Caco-2 (cell line): ENCODE data around the gene PROB1. TPM values are rescaled to one million over a fixed set of nuclear protein-coding genes. Genes with fewer than 3 reads are reported as not detected.

Experiments
- BruUV-seq: library from RNA; stranded (reverse); fragments of 400-500 nt; replicated peaks from 2 replicates; lab custom pipeline; 2021; lab: Mats Ljungman, UMichigan
- CTCF ChIA-PET: fragments of 300-600 bp; sonication (Branson Sonifier 250); formaldehyde crosslinking; loops from one replicate; lab custom pipeline; 2022; ENCODE audit warnings: antibody characterized with exemption; lab: Charles Lee
- POLR2A ChIA-PET: fragments of 300-600 bp; sonication (Branson Sonifier 250); formaldehyde crosslinking; loops from one replicate; lab custom pipeline; 2022; ENCODE audit warnings: antibody characterized with exemption; lab: Charles Lee
- DNase-seq, 2 experiments: peaks; one replicate each; pipeline versions ENCODE4 v3.0.0 to v3.0.0-alpha.2; 2020 to 2022
- H3K27me3 ChIP-seq: replicated peaks from 2 replicates; pipeline ENCODE4 v1.6.0; 2011; ENCODE audit warnings: low read length; ENCODE audit not compliant: control insufficient read depth, insufficient read depth
- H3K36me3 ChIP-seq: 2 replicates; pipeline ENCODE4 v1.5.1; 2011; ENCODE audit warnings: low read length; ENCODE audit not compliant: control insufficient read depth, insufficient read depth
- H3K4me1 ChIP-seq: fragments of 250-450 bp; sonication (Bioruptor Pico); 2 replicates; pipeline ENCODE4 v1.5.1; 2020; ENCODE audit warnings: mild to moderate bottlenecking
- H3K4me3 ChIP-seq: 2 replicates; pipeline ENCODE4 v1.5.1; 2011; ENCODE audit warnings: low read depth, mild to moderate bottlenecking, control low read depth, low read length
- H3K9me3 ChIP-seq: fragments of 250-450 bp; sonication (Bioruptor Pico); 2 replicates; pipeline ENCODE4 v1.5.1; 2020; ENCODE audit warnings: mild to moderate bottlenecking, moderate library complexity
- H3K27ac Mint-ChIP-seq: one replicate; pipeline ENCODE4 v1.8.0; 2022; ENCODE audit warnings: mixed read lengths; ENCODE audit not compliant: unreplicated experiment
- H3K27me3 Mint-ChIP-seq: one replicate; pipeline ENCODE4 v1.8.0; 2022; ENCODE audit warnings: mixed read lengths; ENCODE audit not compliant: insufficient read depth, unreplicated experiment
- H3K36me3 Mint-ChIP-seq: one replicate; pipeline ENCODE4 v1.8.0; 2022; ENCODE audit warnings: mild to moderate bottlenecking, mixed read lengths; ENCODE audit not compliant: insufficient read depth, unreplicated experiment
- H3K4me1 Mint-ChIP-seq: one replicate; pipeline ENCODE4 v1.8.0; 2022; ENCODE audit warnings: low read depth, mixed read lengths; ENCODE audit not compliant: unreplicated experiment
- H3K4me3 Mint-ChIP-seq: one replicate; pipeline ENCODE4 v1.8.0; 2022; ENCODE audit warnings: mild to moderate bottlenecking, moderate library complexity, mixed read lengths; ENCODE audit not compliant: unreplicated experiment
- H3K9me3 Mint-ChIP-seq: one replicate; pipeline ENCODE4 v1.8.0; 2022; ENCODE audit warnings: mixed read lengths; ENCODE audit not compliant: unreplicated experiment
- intact Hi-C: fragments of 100-400 bp; cut with micrococcal nuclease; formaldehyde crosslinking; loops from one replicate; pipeline ENCODE4 v1.10.0; 2022; ENCODE audit not compliant: unreplicated experiment
- total RNA-seq: library from RNA; stranded (reverse); gene quantifications from 2 replicates; pipeline ENCODE4 v1.2.3, GENCODE V29; 2022
- TF ChIP-seq, protein P1 (sequence below), 2 experiments: fragments of 200-600 bp in 1 of 2; IDR thresholded peaks; 1 replicate in 1 of 2; 2 replicates in 1 of 2; pipeline versions ENCODE4 v1.5.1 to v1.8.0; 2011 to 2022; ENCODE audit warnings: antibody characterized with exemption in 1 of 2, control low read depth in 1 of 2, inconsistent platforms in 1 of 2, low read depth in 1 of 2, low read length in 1 of 2, mild to moderate bottlenecking in 1 of 2, moderate library complexity in 1 of 2; ENCODE audit not compliant: insufficient read depth in 1 of 2, severe bottlenecking in 1 of 2, unreplicated experiment in 1 of 2

The PROB1 gene
- total RNA-seq, 1 experiment from 2014 or later: 2.7 TPM

DNA sequence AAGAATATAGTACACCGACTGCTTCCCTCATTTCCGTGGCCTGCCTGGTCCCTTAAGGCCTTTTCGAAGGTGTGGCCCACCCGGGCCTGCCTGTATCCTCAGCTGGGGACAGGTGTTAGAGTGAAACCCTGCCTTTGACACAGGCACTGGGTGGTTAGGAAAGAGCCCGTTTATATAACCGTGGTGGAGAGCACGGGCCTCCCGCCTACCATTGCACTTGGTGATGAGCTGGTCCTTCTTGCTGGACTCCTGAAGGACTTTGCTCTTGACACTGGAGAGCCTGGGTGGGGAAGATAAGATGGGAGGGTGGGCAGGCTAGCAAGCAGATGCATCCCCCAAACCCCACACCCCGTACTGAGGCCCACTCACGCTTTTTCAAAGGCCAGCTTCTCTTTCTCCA is 6.6 kb upstream of the PROB1 start:
- TF ChIP-seq, protein P1, sequence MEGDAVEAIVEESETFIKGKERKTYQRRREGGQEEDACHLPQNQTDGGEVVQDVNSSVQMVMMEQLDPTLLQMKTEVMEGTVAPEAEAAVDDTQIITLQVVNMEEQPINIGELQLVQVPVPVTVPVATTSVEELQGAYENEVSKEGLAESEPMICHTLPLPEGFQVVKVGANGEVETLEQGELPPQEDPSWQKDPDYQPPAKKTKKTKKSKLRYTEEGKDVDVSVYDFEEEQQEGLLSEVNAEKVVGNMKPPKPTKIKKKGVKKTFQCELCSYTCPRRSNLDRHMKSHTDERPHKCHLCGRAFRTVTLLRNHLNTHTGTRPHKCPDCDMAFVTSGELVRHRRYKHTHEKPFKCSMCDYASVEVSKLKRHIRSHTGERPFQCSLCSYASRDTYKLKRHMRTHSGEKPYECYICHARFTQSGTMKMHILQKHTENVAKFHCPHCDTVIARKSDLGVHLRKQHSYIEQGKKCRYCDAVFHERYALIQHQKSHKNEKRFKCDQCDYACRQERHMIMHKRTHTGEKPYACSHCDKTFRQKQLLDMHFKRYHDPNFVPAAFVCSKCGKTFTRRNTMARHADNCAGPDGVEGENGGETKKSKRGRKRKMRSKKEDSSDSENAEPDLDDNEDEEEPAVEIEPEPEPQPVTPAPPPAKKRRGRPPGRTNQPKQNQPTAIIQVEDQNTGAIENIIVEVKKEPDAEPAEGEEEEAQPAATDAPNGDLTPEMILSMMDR (IDR thresholded peaks at IDR 0.05; ENCODE audit: insufficient read depth in 1 of 2, low read depth in 1 of 2, low read length in 1 of 2, severe bottlenecking in 1 of 2, unreplicated experiment in 1 of 2): no peak
- BruUV-seq: no TSS peak
- POLR2A ChIA-PET: no interaction called here
- no peak for DNase-seq
- Mint-ChIP-seq H3K4me3 (no peak overlapping the region), H3K27ac (no peak overlapping the region), H3K4me1 (peaks cover 13% of the 10 kb centered on the region), H3K9me3 (no peaks in the 10 kb centered on the region), H3K27me3 (no peaks in the 10 kb centered on the region), H3K36me3 (peaks cover 19% of the 10 kb centered on the region)
- no peaks in the 10 kb centered on the region for H3K9me3 ChIP-seq
- H3K4me3 ChIP-seq: no peak overlapping the region
- intact Hi-C loops: no loop called here
- CTCF ChIA-PET: no interaction called here
- no peaks in the 10 kb centered on the region for H3K27me3 ChIP-seq
- H3K4me1 ChIP-seq: 0 out of 2 replicates have a peak, but pooled peaks cover 4% of the 10 kb centered on the region
- H3K36me3 ChIP-seq: no peaks in the 10 kb centered on the region; the same call in 1 of the 2 replicates

DNA sequence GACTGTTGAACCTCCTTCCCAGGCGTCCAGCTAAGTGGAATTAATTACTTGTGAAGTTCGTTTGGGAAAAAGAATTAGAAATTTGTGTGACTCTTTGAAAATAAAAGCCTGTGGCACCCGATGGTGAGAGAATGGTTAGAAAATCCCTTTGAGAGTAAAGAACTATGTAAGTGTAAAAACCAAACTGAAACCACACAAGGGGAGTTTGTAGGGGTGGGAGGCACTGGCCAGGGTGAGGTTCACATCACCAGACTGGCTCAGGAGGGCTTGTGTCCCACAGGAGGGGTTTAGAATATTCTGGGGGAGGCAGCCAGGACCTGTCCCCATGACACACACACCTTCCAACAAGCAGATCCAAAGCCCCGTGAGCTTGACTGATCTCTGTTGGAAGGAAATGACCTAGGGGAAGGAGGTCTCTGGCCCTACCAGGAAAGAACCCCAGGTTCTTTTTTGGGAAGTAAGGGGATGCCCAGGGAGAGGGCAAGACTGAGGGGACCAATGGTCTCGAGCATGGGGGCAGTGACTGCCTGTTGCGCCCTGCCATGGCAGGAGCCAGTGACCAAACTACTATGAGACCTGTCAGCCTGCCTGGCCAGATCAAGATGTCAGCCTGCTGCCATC is 4.7 kb upstream of the PROB1 start:
- Histone ChIP-seq H3K9me3 (no peaks in the 10 kb centered on the region), H3K36me3 (no peaks in the 10 kb centered on the region; the same call in 1 of the 2 replicates), H3K4me1 (0 out of 2 replicates have a peak, but pooled peaks cover 4% of the 10 kb centered on the region), H3K4me3 (no peak overlapping the region), H3K27me3 (no peaks in the 10 kb centered on the region)
- H3K4me1 Mint-ChIP-seq: peaks cover 11% of the 10 kb centered on the region
- ChIA-PET CTCF (no interaction called here), POLR2A (no interaction called here)
- no peak for DNase-seq
- TF ChIP-seq, protein P1 (IDR thresholded peaks at IDR 0.05; ENCODE audit: insufficient read depth in 1 of 2, low read depth in 1 of 2, low read length in 1 of 2, severe bottlenecking in 1 of 2, unreplicated experiment in 1 of 2): no peak
- H3K4me3 Mint-ChIP-seq: no peak overlapping the region
- H3K27ac Mint-ChIP-seq: no peak overlapping the region
- no peaks in the 10 kb centered on the region for H3K27me3 Mint-ChIP-seq
- no TSS peak for BruUV-seq
- H3K9me3 Mint-ChIP-seq: no peaks in the 10 kb centered on the region
- H3K36me3 Mint-ChIP-seq: peaks cover 19% of the 10 kb centered on the region
- intact Hi-C loops: no loop called here

DNA sequence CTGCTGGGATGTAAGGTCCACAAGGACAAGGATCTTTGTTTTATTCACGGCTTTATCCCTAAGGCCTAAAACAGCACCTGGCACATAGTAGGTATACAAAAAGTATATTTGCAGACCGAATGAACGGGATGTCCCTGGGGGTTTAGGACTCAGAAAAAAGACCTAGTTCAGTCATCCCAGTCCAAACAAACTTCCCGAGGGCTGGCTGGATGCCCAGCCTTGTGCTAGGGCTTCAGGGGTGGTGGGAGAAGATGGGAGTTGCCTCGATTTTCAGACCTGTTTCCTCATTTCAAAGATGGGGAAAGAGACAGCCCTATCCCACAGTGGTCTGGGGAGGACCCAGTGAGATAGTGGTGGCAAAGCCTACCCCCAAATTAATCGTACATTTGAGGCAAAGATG is 3.0 kb upstream of the PROB1 start:
- intact Hi-C loops: no loop called here
- Histone ChIP-seq H3K36me3 (no peaks in the 10 kb centered on the region; the same call in 1 of the 2 replicates), H3K9me3 (no peaks in the 10 kb centered on the region), H3K4me1 (peaks cover 6% of the 10 kb centered on the region; the same call in 1 of the 2 replicates), H3K27me3 (no peaks in the 10 kb centered on the region), H3K4me3 (no peak overlapping the region)
- no peaks in the 10 kb centered on the region for H3K27me3 Mint-ChIP-seq
- no peak overlapping the region for H3K27ac Mint-ChIP-seq
- POLR2A ChIA-PET: no interaction called here
- peaks cover 16% of the 10 kb centered on the region for H3K36me3 Mint-ChIP-seq
- H3K4me1 Mint-ChIP-seq: peaks cover 6% of the 10 kb centered on the region
- no TSS peak for BruUV-seq
- H3K9me3 Mint-ChIP-seq: no peaks in the 10 kb centered on the region
- no peak overlapping the region for H3K4me3 Mint-ChIP-seq
- DNase-seq: no peak
- TF ChIP-seq, protein P1 (IDR thresholded peaks at IDR 0.05; ENCODE audit: insufficient read depth in 1 of 2, low read depth in 1 of 2, low read length in 1 of 2, severe bottlenecking in 1 of 2, unreplicated experiment in 1 of 2): no peak
- CTCF ChIA-PET: no interaction called here
